Forelimb muscle (tissue), 1 donor: ENCODE results near the gene OR52N1. TPM values are rescaled to one million over a fixed set of nuclear protein-coding genes. Genes with fewer than 3 reads are reported as not detected.

Experiments used
- DNase-seq: peaks from one replicate; pipeline ENCODE4 v3.0.0-alpha.2; 2013; ENCODE audit warnings: low read depth
- polyA plus RNA-seq: library from polyadenylated mRNA; unstranded; fragments of 120-200 nt; gene quantifications from one replicate; pipeline ENCODE4 v1.2.1, GENCODE V29; 2013; ENCODE audit not compliant: insufficient read length

OR52N1 gene
- polyA plus RNA-seq, result not detected

DNA sequence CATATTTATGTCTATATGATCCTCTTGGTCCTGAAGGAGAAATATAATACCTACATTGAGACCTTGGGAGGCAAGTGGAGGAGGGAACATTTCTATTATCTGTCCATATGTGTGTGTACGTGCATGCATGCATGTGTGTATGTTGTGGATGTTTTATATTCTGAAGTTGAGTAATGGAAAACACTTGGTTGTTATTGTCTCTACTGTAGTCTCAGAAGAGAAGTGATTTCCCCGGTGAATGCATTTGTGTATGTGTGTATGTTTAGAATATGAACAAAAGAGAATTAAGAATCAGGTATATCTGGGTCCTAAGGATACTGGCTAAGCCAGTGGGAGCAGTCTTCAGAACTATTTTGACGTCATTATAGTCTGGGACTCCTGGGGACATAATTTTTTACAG, at the start of gene OR52N1:
Gene OR52N1, minus strand, starts transcription at position 101 of the 400 bp plus-strand sequence. CDS start 2,449 bp downstream, outside the sequence.
- DNase-seq, result no peak

DNA sequence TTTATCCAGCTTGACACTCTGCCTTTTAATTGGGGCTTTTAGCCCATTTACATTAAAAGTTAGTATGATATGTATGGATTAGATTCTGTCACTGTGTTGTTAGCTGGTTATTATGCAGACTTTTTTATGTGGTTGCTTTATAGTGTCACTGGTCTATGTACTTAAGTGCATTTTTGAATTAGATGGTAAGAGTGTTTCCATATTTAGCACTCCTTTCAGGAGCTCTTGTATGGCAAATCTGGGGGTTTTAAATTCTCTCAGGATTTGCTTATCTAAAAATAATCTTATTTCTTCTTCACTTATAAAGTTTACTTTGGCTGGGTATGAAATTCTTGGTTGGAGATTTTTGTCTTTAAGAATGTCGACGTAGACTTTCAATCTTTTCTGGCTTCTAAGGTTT, 46.6 kb upstream of the OR52N1 start:
- no peak for DNase-seq

DNA sequence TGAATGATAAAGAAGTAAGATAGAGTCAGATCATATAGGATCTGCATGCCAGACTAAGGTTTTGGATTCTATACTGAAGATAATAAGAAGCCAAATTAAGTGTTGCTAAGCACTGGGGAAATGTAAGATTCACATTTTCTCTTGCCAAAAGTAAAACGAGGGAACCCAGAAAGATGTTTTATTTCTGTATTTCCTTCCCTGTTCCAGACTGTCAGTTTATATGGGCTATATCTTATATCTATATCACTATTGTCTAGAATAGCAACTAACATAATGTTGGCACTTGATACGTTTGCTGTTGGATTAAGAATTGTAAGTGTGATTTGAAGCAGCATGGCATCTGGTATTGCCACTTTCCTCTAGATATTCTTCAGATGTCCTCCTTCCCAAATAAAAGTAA, 42.4 kb upstream of the OR52N1 start:
- no peak for DNase-seq

DNA sequence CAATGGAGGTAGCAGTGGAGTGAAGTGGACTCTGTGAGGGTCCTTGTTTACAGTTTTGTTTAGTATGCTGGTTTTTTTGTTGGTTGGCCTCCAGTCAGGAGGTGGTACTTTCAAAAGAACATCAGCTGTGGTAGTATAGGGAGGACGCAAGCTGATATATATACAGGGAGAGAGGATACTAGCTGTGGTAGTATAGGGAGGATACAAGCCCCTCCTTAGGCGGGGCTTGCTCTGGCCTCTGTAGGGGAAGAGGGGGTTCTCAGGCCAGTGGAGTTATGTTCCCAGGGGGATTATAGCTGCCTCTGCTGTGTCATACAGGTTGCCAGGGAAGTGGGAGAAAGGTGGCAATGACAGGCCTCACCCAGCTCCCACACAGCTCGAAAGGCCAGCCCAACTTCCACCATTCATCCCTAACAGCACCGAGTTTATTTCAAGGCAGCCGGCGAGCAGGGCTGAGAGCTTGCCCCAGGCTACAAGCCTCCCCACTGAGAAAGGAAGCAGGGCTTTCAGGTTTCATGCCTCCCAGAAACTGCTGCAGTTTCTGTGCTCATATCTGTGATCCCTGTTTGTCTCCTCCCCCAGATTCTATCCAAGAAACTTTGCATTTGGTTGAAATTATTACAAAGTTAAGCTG, 40.2 kb upstream of the OR52N1 start:
- DNase-seq, result no peak

DNA sequence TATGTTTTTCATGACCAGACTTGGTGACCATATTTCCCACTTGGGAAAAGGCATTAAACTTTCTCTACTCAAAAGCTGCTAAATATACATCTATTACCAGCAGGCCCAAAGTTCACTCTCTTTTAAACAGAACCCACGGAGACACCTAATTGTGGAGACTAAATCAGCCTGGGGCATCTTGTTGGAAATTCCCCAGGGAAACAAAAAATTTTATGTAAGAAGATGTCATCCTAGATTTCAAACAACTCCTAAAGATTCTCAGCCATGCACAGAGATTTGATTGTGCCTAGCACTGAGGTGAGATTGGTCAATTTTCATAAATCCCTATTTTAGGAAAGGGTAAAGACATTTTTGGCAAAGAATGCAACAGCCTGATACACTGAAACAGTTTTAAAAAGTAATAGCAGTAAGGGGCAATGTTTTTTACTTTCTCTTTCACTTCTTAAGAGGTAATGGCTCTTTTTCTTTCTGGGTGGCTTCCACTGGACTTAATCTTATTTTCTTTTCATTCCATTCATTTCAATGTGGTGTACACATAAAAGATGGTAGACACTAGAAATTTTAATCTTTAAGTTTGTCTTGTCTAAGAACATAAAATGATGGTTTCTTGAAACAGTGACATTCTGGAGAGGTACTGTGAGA, 27.3 kb upstream of the OR52N1 start:
- DNase-seq, result no peak

DNA sequence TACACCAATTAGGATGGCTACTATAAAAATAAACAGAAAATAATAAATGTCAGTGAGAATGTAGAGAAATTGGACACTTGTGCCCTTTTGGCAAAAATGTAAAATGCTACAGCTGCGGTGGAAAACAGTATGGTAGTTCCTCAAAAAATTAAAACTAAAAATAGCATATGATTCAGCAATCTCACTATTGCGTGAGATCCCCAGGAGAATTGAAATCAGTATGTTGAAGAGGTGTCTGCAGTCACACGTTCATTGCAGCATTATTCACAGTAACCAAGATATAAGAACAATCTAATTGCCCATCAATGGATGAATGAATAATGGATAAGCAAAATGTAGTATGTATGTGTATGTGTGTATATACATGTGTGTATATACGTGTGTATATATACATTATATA, 24.5 kb upstream of the OR52N1 start:
- DNase-seq, result no peak

DNA sequence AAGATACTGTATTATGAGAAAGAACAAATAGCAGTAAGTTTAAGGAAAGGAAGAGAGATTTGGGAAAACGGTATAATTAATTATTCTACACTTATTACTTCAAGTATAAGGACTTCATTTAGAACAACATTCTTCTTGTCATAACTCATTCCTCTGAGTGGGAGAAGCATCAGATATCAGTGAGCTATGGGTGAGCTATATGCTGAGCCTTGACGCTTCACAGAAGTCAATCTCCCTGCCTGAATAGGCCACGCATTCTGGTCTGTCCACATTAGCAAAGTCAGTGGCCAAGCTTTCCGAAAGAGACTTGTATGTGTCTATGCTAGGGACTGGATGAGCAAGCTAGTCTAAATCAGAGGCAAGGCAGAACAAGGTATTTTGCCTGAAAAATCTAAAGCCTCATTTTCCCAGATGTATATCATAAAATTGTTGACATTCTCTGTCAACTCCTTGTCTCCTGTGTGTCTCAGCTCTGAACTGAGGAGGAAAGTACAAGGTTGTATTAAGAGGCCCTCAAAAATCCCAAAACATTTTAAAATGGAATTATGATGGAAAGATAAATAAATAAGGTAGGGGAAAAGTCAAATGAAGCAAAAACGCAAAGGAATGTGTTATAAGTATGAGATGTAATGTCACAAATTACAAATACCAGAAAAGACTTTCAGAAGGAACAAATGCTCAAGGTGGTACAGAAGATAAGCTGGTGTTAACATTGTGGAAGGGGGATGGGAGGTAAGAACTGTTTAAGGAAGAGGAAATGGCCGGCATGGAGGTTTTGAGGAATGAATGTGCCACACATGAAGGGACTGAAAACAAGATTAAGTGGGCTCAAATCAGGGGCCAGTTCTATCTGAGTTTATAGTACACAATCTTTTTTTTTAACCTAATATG, 19.1 kb upstream of the OR52N1 start:
- DNase-seq, result no peak

DNA sequence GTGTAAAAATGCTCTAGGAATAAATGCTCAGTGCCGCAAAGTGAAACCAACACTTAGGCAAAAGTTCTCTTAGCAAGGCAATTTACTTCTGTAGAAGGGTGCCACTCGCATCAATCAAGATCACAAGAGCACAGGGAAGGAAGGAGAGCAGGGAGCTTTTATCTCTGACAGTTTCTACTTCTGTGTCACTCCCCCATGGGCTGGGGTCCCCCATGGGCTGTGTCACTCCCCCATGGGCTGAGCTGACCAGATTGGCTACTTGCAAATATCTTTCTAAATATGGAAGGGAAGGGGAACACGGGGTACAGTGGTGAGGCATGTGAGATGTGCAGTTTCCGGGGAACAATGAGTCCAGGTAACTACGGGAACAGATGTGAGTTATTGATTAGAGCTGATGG, 18.1 kb upstream of the OR52N1 start:
- no peak for DNase-seq

DNA sequence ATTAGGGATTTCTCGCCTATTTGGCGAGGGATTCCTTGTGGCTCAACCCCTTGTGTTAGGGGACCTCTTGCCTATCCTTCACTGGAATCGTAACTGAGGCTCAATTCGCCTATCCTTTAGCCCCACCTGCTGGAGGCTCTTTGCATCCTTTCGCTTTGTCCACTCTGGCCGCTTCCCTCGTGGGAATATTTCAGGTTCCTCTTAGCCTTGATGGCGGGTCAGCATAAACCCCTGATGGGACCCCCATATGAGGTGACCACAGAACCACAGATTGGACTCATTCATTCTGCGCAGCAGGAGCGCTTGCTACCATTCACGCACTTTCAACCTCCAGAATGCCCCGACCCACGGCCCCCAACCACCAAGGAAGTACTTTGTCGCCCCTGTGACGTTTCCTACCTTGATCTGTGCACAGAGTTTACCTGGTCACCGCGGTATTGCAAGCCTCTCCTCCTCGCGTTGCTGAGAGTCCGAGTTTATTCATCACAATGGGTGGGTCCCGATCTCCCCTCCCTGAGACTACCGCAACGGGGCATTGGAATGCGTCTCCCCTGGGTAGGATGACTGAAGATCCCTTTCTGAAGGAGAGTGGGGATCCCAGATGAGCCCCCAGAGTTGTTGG, 17.5 kb upstream of the OR52N1 start, which contains the start of gene OR52N2:
Gene OR52N2, plus strand, starts transcription at position 425 of the 622 bp plus-strand sequence. CDS start 11,412 bp downstream, outside the sequence.
- DNase-seq, result peak; percentile 40

DNA sequence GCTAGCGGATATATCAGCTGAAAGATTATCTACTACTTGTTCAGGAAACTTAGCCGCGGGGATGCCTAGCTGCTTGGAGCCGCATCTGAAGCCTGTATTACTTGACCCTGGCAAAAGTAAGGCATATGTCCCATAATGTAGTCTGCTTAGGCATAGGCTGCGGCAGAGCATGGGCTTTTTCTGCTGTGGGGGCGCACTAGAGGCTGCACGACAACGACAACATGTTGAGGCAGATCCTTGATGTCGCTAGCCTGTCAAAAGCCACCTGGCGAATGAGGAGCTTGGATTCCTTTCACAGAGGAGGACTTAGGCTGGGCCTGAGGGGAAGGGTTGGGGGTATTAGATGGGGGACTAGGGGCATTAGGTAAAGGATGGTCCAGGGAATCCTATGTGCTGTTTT, 16.5 kb upstream of the OR52N1 start:
- DNase-seq, result no peak

DNA sequence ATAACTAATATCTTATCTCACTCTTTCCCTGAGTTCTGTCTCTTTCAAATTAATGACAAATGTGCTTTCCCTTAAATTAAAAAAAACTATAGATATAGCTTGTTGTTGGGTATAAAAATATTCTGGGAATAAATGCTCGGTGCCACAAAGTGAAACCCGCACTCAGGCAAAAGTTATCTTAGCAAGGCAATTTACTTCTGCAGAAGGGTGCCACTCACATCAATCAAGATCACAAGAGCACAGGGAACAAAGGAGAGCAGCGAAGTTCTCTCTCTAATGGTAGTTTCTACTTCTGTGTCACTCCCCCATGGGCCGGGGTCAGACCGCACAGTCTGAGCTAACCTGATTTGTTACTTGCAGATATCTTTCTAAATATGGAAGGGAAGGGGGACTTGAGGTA, 12.9 kb upstream of the OR52N1 start:
- no peak for DNase-seq

DNA sequence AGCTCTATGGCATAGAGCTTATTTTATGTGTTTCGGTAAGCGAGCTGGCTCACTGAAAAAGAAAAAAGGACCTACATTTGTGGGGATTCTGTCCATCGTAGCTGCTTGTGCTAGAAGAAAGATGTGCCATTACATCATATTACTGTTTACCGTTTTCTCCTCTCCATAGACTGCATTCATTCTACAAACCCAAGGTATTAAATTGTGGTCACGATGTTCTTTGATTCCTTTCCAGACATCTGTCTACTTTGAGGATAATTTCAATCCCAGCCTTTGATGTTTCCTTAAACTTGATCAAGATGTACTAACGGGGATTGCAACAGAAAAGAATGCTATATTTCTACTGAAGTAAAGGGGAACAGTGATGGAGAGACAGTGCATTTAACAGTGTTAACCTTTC, 5.5 kb upstream of the OR52N1 start:
- DNase-seq, result no peak

DNA sequence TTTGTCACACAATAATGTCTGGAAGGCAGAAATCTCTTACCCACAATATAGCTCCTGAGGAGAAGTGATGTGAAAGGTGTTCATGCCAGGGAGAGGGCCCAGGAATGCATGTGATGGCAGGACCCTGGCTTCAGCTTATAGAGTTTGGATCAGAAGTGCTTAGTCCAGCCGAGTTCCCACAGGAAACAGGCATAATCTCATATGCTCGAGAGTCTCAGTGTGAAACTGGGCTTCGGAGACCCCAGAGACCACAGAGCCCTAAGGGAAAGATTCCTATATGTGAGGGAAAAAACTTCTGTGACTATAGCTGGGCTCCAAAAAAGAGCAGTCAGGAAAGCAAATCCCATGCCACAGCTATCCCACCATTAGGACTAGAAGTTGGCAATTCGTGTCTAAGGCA, 7.8 kb downstream of the OR52N1 start, which contains the start of gene OR52N5:
Gene OR52N5, minus strand, starts transcription at position 101 of the 400 bp plus-strand sequence. CDS start 4,721 bp downstream, outside the sequence.
- DNase-seq, result no peak

DNA sequence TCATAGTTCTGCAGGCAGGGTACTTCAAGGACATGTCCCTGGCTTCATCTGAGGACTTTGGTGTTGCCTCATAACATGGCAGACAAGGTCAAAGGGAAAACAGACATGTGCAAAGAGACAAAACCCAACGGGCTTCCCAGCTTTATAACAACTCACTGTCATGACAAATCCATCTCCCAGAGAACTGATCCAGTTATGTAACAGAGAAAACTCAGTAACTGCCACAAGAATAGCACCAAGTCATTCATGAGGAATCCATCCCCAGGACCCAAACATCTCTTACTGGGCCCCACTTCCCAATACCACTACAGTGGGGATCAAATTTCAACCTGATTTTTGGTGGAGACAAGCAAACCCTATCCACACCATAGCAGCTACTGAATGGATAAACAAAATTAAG, 24.0 kb downstream of the OR52N1 start:
- no peak for DNase-seq

DNA sequence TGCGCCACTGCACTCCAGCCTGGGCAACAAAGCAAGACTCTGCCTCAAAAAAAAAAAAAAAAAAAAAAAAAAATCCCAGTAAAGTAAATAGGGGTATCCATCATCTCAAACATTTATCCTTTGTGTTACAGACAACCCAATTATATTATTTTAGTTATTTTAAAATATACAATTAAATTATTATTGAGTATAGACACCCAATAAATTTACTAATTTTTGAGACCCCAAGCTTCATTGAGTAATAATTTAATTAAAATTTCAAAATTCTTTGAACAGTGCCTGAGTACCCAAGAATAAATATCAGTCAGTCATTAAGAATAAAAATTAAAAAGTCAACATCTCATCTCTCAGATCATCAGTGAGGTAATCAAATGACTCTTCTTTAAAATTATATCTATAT, 37.1 kb downstream of the OR52N1 start, which contains the start of gene OR52N4:
Gene OR52N4, plus strand, starts transcription at position 301 of the 400 bp plus-strand sequence. CDS start 498 bp downstream, outside the sequence.
- no peak for DNase-seq

DNA sequence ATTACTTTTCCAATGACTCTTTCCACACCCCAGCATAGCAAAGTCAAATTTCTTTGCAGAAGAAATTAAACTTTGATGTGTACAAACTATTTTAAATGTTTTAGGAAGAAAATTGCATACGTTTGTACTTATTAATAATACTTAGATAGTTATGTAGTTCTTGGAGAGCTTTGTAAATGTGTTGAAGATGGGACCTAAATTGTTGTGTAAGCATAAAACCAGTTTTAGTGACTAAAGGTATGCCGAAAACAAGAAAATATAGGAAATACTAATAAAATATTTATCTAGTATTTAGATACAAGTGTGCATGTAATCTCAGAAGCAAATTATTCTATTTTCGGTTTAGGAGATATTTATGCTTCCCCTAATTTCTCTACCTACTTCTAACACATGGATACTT, 41.2 kb downstream of the OR52N1 start:
- no peak for DNase-seq

DNA sequence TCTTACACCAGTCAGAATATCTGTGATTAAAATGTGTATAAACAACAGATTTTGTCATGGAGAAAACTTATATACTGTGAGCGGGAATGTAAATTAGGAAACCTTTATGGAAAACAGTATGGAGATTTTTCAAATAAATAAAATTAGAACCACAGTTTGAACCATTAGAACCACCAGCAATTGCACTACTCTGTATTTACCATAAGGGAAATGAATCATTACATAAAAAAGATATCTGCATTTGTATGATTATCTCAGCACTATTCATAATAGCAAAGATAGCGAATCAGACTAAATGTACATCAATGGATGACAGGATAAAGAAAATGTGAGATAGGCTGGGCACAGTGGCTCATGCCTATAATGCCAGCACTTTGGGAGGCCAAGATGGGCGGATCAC, 44.5 kb downstream of the OR52N1 start:
- no peak for DNase-seq

DNA sequence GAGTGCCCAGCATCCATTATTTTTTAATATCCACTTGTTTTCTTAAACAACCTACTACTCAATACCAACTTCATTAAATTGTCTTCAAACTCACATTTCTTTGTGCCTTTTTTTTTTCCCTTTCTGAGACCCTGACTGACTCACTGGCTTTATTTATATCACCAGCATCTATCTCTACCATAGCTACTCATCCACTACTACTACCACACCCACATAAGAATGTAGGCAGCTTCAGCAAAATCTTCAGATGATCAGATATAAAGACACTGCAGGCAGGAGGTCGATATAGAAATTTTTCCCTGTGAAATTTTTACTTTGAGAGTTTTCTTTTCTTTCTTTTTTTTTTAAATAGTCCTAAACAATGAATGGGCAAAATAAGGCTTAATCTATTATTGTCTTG, 52.6 kb downstream of the OR52N1 start:
- no peak for DNase-seq

DNA sequence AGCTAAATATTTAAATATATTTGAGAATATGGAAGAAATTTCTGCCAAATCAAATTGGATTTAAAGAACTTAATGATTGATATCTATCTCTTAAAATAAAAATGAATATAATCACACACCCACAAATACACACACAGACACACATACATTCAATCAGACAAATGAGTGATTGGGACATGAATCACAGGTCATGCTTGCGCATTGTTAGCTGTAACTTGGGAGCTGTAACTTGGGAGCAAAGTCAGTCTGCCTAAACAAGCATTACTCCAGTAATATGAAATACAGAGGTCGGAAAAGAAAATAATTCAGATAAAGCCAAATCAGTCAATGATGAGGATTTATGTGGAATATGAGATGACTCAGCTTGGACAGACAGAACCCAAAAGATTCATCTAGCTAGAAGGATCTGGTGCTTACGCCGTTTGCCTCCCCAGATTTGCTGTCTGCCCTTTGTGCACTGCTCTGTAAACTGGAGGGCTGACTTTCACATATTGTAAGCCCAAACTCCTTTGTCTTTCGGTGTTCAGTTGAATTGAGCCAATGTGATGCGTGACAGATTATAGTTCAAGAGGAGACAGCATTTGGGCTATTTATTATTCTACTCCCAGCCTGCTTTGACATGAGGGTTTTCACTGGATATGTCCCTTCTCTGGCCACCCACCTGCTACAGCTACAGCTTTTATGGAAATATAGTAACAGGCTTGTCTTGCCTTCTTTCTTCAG, 53.2 kb downstream of the OR52N1 start:
- DNase-seq, result no peak

DNA sequence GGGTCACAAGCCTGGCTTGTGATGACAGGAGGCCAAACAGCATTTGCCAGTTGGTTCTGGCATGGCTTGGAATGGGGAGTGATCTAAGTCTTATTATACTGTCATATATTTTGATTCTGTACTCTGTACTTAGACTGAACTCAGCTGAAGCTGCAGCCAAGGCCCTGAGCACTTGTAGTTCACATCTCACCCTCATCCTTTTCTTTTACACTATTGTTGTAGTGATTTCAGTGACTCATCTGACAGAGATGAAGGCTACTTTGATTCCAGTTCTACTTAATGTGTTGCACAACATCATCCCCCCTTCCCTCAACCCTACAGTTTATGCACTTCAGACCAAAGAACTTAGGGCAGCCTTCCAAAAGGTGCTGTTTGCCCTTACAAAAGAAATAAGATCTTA, 54.0 kb downstream of the OR52N1 start:
- DNase-seq, result no peak
